NB4 (cell line): ENCODE results near the gene SENP7.

Source experiments
- DNase-seq: peaks from one replicate; pipeline ENCODE4 v3.0.0; 2010; ENCODE audit warnings: low read depth
- H3K4me3 ChIP-seq: one replicate; pipeline ENCODE4 v1.5.1; 2011; ENCODE audit warnings: mild to moderate bottlenecking, low read depth, low read length, moderate library complexity
- MYC ChIP-seq: IDR thresholded peaks from 2 replicates; pipeline ENCODE4 v1.6.1; 2011; ENCODE audit warnings: low read depth, low read length
- POLR2A ChIP-seq: IDR thresholded peaks from 2 replicates; pipeline ENCODE4 v1.6.1; 2011; ENCODE audit warnings: mild to moderate bottlenecking; ENCODE audit not compliant: insufficient read length; ENCODE audit errors: extremely low read depth
- TF ChIP-seq, protein P1 (sequence below): IDR thresholded peaks from one replicate; pipeline ENCODE4 v1.5.1; 2012; ENCODE audit warnings: low read depth, low read length
- TF ChIP-seq, protein P2 (sequence below): IDR thresholded peaks from 2 replicates; pipeline ENCODE4 v1.6.1; 2011; ENCODE audit warnings: low read depth, low read length

The SENP7 gene

GRCh38 chr3:101413656-101414055 lies 99.4 kb downstream of the SENP7 start:
- H3K4me3 ChIP-seq, result no peak overlapping the region
- DNase-seq, result no peak
- TF ChIP-seq, protein P1, sequence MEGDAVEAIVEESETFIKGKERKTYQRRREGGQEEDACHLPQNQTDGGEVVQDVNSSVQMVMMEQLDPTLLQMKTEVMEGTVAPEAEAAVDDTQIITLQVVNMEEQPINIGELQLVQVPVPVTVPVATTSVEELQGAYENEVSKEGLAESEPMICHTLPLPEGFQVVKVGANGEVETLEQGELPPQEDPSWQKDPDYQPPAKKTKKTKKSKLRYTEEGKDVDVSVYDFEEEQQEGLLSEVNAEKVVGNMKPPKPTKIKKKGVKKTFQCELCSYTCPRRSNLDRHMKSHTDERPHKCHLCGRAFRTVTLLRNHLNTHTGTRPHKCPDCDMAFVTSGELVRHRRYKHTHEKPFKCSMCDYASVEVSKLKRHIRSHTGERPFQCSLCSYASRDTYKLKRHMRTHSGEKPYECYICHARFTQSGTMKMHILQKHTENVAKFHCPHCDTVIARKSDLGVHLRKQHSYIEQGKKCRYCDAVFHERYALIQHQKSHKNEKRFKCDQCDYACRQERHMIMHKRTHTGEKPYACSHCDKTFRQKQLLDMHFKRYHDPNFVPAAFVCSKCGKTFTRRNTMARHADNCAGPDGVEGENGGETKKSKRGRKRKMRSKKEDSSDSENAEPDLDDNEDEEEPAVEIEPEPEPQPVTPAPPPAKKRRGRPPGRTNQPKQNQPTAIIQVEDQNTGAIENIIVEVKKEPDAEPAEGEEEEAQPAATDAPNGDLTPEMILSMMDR, result no peak
- TF ChIP-seq MYC (no peak), POLR2A (no peak)
- TF ChIP-seq, protein P2, sequence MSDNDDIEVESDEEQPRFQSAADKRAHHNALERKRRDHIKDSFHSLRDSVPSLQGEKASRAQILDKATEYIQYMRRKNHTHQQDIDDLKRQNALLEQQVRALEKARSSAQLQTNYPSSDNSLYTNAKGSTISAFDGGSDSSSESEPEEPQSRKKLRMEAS, result no peak

GRCh38 chr3:101391413-101391950 lies 121.5 kb downstream of the SENP7 start:
- no peak for DNase-seq
- H3K4me3 ChIP-seq, result no peak overlapping the region
- TF ChIP-seq, protein P2, result no peak
- TF ChIP-seq POLR2A, result no peak
- TF ChIP-seq, protein P1, result no peak
- TF ChIP-seq MYC, result no peak

DNA sequence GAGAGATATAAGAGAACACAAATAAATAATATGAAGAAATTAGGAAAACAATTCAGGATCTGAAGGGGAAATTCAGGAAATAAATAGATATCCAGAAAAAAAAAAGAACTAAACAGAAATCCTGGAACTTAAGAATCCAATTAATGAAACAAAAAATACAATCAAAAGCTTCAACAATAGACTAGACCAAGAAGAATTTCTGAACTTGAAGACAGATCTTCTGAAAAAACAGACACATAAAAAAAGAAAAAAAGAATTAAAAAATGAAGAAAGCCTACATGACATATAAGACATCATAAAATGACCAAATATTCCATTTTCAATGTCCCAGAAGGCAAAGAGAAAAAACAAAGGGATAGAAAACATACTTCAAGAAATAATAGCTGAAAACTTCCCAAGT lies 124.3 kb downstream of the SENP7 start:
- H3K4me3 ChIP-seq, result no peak overlapping the region
- no peak for DNase-seq
- TF ChIP-seq, protein P2, result no peak
- TF ChIP-seq, protein P1, result no peak
- no peak for TF ChIP-seq POLR2A
- no peak for TF ChIP-seq MYC

DNA sequence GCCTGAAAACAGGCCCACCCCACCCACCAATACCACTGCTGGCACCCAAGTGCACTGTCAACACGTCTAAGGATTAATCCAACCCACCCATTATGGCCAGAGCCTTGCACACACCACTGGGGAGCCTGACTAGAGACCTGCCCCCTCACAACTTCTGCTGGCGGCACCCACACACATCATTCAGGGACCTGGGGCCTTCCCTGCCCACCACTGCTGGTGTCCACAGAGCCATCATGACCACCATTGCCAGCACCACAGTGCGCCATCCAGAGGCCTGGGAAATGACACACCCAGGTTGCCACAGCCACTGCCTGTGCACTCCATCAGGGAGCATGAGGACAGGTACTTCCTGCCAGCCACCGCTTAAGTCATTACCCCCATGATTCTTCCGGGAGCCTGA lies 125.7 kb downstream of the SENP7 start:
- H3K4me3 ChIP-seq, result no peak overlapping the region
- DNase-seq, result no peak
- TF ChIP-seq MYC (no peak), POLR2A (no peak)
- TF ChIP-seq, protein P1, result no peak
- TF ChIP-seq, protein P2, result no peak

DNA sequence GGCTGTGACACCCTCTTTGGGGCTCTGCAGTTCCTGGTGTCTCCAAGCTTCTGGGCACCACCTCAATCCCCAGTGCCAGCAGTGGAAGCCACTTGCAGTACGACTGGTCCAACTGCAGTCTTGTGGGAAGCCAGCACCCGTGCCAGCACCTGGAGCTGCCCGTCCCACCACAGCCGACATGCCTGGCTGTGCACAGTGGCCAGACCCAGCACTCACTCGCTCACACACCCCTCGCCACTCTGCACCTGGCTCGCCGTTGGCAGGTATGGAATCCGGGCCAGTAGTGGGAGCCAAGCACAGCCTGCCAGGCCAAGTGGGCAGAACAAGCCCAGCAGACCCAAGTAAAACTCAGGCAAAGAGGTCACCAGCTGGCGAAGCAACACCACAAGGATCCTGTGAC lies 128.6 kb downstream of the SENP7 start:
- TF ChIP-seq, protein P2, result no peak
- TF ChIP-seq, protein P1, result no peak
- TF ChIP-seq POLR2A (no peak), MYC (no peak)
- H3K4me3 ChIP-seq, result no peak overlapping the region
- no peak for DNase-seq
